PC-3 (cell line): Measurements from ENCODE around the gene ACSS3. TPM values are rescaled to one million over a fixed set of nuclear protein-coding genes. Genes with fewer than 3 reads are reported as not detected.

Experiments
- ATAC-seq: fragments of 200-7000 bp; cut with Tn5 transposase; 2 replicates; pipeline ENCODE4 v1.9.1; 2020; ENCODE audit warnings: mild to moderate bottlenecking, moderate library complexity
- BruUV-seq: library from RNA; stranded (reverse); fragments of 400-500 nt; replicated peaks from 2 replicates; lab custom pipeline; 2021; lab: Mats Ljungman, UMichigan
- CTCF ChIA-PET: fragments of 300-600 bp; sonication (Branson Sonifier 250); formaldehyde crosslinking; loops from one replicate; lab custom pipeline; 2022; ENCODE audit warnings: antibody characterized with exemption; lab: Charles Lee
- POLR2A ChIA-PET: fragments of 300-600 bp; sonication (Branson Sonifier 250); formaldehyde crosslinking; loops from one replicate; lab custom pipeline; 2022; ENCODE audit warnings: antibody characterized with exemption; ENCODE audit not compliant: unreplicated experiment; lab: Charles Lee
- DNase-seq: peaks from one replicate; pipeline ENCODE4 v3.0.0-alpha.2; 2015
- H2AFZ ChIP-seq: fragments of 300-600 bp; sonication (generic); 2 replicates; pipeline ENCODE4 v1.6.0; 2016; ENCODE audit warnings: antibody characterized with exemption, low read length
- H3F3A ChIP-seq: fragments of 300-600 bp; sonication (generic); one replicate; pipeline ENCODE4 v1.6.0; 2017; ENCODE audit warnings: antibody characterized with exemption, low read length, control low read depth, mild to moderate bottlenecking; ENCODE audit not compliant: unreplicated experiment
- H3K27ac ChIP-seq: fragments of 300-600 bp; sonication (generic); 2 replicates; pipeline ENCODE4 v1.5.1; 2016; ENCODE audit warnings: mild to moderate bottlenecking, low read length
- H3K27me3 ChIP-seq: fragments of 300-600 bp; sonication (generic); 2 replicates; pipeline ENCODE4 v1.6.1; 2016; ENCODE audit warnings: low read length, mixed read lengths
- H3K36me3 ChIP-seq: fragments of 300-600 bp; sonication (generic); 2 replicates; pipeline ENCODE4 v1.6.1; 2016; ENCODE audit warnings: low read depth, mixed run types, low read length, mixed read lengths
- H3K4me1 ChIP-seq: fragments of 300-600 bp; sonication (generic); 2 replicates; pipeline ENCODE4 v1.5.1; 2016; ENCODE audit warnings: low read length; ENCODE audit not compliant: insufficient read depth
- H3K4me2 ChIP-seq: fragments of 300-600 bp; sonication (generic); 2 replicates; pipeline ENCODE4 v1.6.0; 2016; ENCODE audit warnings: low read length
- H3K4me3 ChIP-seq: fragments of 300-600 bp; sonication (generic); 2 replicates; pipeline ENCODE4 v1.5.1; 2016; ENCODE audit warnings: mild to moderate bottlenecking, low read length, mixed read lengths
- H3K79me2 ChIP-seq: fragments of 300-600 bp; sonication (generic); 2 replicates; pipeline ENCODE4 v1.6.1; 2017; ENCODE audit warnings: low read length, mixed read lengths
- H3K9ac ChIP-seq: fragments of 300-600 bp; sonication (generic); 2 replicates; pipeline ENCODE4 v1.6.0; 2016; ENCODE audit warnings: mild to moderate bottlenecking, low read length
- H3K9me2 ChIP-seq: fragments of 300-600 bp; sonication (generic); replicated peaks from 2 replicates; pipeline ENCODE4 v1.6.1; 2016; ENCODE audit warnings: mixed run types, low read length, mixed read lengths
- H3K9me3 ChIP-seq: fragments of 300-600 bp; sonication (generic); 2 replicates; pipeline ENCODE4 v1.6.1; 2016; ENCODE audit warnings: low read length, mixed read lengths
- H4K20me1 ChIP-seq: fragments of 300-600 bp; sonication (generic); 2 replicates; pipeline ENCODE4 v1.6.1; 2016; ENCODE audit warnings: low read length, mixed read lengths
- EZH2 ChIP-seq: fragments of 300-600 bp; sonication (generic); IDR thresholded peaks from one replicate; pipeline ENCODE4 v1.6.1; 2017; ENCODE audit warnings: antibody characterized with exemption, mild to moderate bottlenecking, low read length; ENCODE audit not compliant: unreplicated experiment
- EZH2phosphoT487 ChIP-seq: fragments of 300-600 bp; sonication (generic); IDR thresholded peaks from 2 replicates; pipeline ENCODE4 v1.6.1; 2018; ENCODE audit warnings: mild to moderate bottlenecking, antibody characterized with exemption, low read length, borderline replicate concordance
- intact Hi-C: fragments of 100-400 bp; cut with micrococcal nuclease; formaldehyde crosslinking; loops from 2 replicates; pipeline ENCODE4 v1.9.0; 2023
- total RNA-seq: library from RNA; depleted of rRNA; stranded (reverse); fragments of >200 nt; gene quantifications from 2 replicates; pipeline ENCODE4 v1.2.3, GENCODE V29; 2014
- TF ChIP-seq, protein P1 (sequence below): fragments of 300-600 bp; sonication (generic); conservative IDR thresholded peaks from 2 replicates; pipeline ENCODE4 v1.5.1; 2017; ENCODE audit warnings: antibody characterized with exemption, low read depth, mild to moderate bottlenecking, low read length

ACSS3 gene
- total RNA-seq, 1 experiment from 2014 or later = not detected

- Histone ChIP-seq H3K79me2 (no peaks in the 10 kb centered on the region), H4K20me1 (no peaks in the 10 kb centered on the region), H3K9me2 (no peaks in the 10 kb centered on the region), H3K4me1 (no peaks in the 10 kb centered on the region), H2AFZ (no peak overlapping the region), H3F3A (no peaks in the 10 kb centered on the region), H3K27ac (no peak overlapping the region), H3K4me3 (no peak overlapping the region), H3K9me3 (no peaks in the 10 kb centered on the region), H3K4me2 (no peak overlapping the region), H3K36me3 (no peaks in the 10 kb centered on the region), H3K9ac (no peak overlapping the region), H3K27me3 (no peaks in the 10 kb centered on the region; the same call in 1 of the 2 replicates)
- TF ChIP-seq EZH2 (no peak), EZH2phosphoT487 (no peak)
- TF ChIP-seq, protein P1, sequence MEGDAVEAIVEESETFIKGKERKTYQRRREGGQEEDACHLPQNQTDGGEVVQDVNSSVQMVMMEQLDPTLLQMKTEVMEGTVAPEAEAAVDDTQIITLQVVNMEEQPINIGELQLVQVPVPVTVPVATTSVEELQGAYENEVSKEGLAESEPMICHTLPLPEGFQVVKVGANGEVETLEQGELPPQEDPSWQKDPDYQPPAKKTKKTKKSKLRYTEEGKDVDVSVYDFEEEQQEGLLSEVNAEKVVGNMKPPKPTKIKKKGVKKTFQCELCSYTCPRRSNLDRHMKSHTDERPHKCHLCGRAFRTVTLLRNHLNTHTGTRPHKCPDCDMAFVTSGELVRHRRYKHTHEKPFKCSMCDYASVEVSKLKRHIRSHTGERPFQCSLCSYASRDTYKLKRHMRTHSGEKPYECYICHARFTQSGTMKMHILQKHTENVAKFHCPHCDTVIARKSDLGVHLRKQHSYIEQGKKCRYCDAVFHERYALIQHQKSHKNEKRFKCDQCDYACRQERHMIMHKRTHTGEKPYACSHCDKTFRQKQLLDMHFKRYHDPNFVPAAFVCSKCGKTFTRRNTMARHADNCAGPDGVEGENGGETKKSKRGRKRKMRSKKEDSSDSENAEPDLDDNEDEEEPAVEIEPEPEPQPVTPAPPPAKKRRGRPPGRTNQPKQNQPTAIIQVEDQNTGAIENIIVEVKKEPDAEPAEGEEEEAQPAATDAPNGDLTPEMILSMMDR = no peak
- ATAC-seq = no peak
- ChIA-PET POLR2A (no interaction called here), CTCF (no interaction called here)
- intact Hi-C loops = loop anchor here (10.0 kb wide), 3 partner anchors 111 to 1061 kb away; no protein-coding TSS in a partner anchor
- BruUV-seq = no TSS peak
- no peak for DNase-seq
Observed at GRCh38 chr12:81255947-81256346, 178.1 kb downstream of the ACSS3 start.

- no peak; the same call in 1 of the 2 replicates for ATAC-seq
- no peak overlapping the region for H3K4me3 ChIP-seq
- no peaks in the 10 kb centered on the region for H4K20me1 ChIP-seq
- no TSS peak for BruUV-seq
- DNase-seq = peak; percentile 66
- H3K4me1 ChIP-seq = no peaks in the 10 kb centered on the region
- intact Hi-C loops = loop anchor here (1.0 to 10.0 kb wide), 4 partner anchors 113 to 1063 kb away; no protein-coding TSS in a partner anchor
- 0 out of 2 replicates have a peak overlapping the region, but pooled peaks have one; percentile 38 for H3K4me2 ChIP-seq
- H3K27me3 ChIP-seq = peaks cover 4% of the 10 kb centered on the region
- H3F3A ChIP-seq = no peaks in the 10 kb centered on the region
- H3K79me2 ChIP-seq = no peaks in the 10 kb centered on the region
- no peak for TF ChIP-seq EZH2
- TF ChIP-seq, protein P1 = peak; percentile 76
- no peak overlapping the region for H3K9ac ChIP-seq
- no peaks in the 10 kb centered on the region for H3K9me3 ChIP-seq
- no peak overlapping the region for H2AFZ ChIP-seq
- H3K36me3 ChIP-seq = no peaks in the 10 kb centered on the region
- CTCF ChIA-PET = interaction anchor here (0.7 to 1.6 kb wide), 4 partner anchors 38 to 1063 kb away, joined by 4 to 12 read pairs (median 4); no protein-coding TSS in a partner anchor
- POLR2A ChIA-PET = no interaction called here
- no peak overlapping the region for H3K27ac ChIP-seq
- H3K9me2 ChIP-seq = no peaks in the 10 kb centered on the region
Observed at GRCh38 chr12:81257947-81258551, 180.2 kb downstream of the ACSS3 start.

- DNase-seq (no peak), ATAC-seq (no peak)
- no TSS peak for BruUV-seq
- Histone ChIP-seq H3F3A (no peaks in the 10 kb centered on the region), H3K4me1 (no peaks in the 10 kb centered on the region), H3K4me3 (no peak overlapping the region), H3K4me2 (no peak overlapping the region), H3K27ac (no peak overlapping the region), H3K9me3 (no peaks in the 10 kb centered on the region), H3K27me3 (peaks cover 5% of the 10 kb centered on the region), H3K79me2 (no peaks in the 10 kb centered on the region), H3K36me3 (no peaks in the 10 kb centered on the region), H2AFZ (no peak overlapping the region), H3K9ac (no peak overlapping the region), H4K20me1 (no peaks in the 10 kb centered on the region), H3K9me2 (no peaks in the 10 kb centered on the region)
- TF ChIP-seq EZH2 (no peak), EZH2phosphoT487 (no peak)
- TF ChIP-seq, protein P1 = no peak
- ChIA-PET POLR2A (no interaction called here), CTCF (no interaction called here)
- intact Hi-C loops = loop anchor here (10.0 kb wide), 3 partner anchors 115 to 1065 kb away; no protein-coding TSS in a partner anchor
Observed at GRCh38 chr12:81259360-81259759, 181.5 kb downstream of the ACSS3 start.
